MM.1S (cell line): Measurements from ENCODE around the gene CACNG6.

Source experiments
- DNase-seq: peaks from one replicate; pipeline ENCODE4 v3.0.0-alpha.2; 2015
- H2AFZ ChIP-seq: fragments of 300-600 bp; sonication (generic); 2 replicates; pipeline ENCODE4 v1.6.0; 2016; ENCODE audit warnings: antibody characterized with exemption, low read length
- H3F3A ChIP-seq: fragments of 300-600 bp; sonication (generic); 2 replicates; pipeline ENCODE4 v1.6.1; 2016; ENCODE audit warnings: mild to moderate bottlenecking, antibody characterized with exemption, low read length, moderate library complexity, mixed read lengths; ENCODE audit not compliant: insufficient read depth
- H3K27ac ChIP-seq: fragments of 300-600 bp; sonication (generic); 2 replicates; pipeline ENCODE4 v1.5.1; 2016; ENCODE audit warnings: mild to moderate bottlenecking, low read length
- H3K27me3 ChIP-seq: fragments of 300-600 bp; sonication (generic); replicated peaks from 2 replicates; pipeline ENCODE4 v1.6.0; 2016; ENCODE audit warnings: low read length; ENCODE audit not compliant: insufficient read depth
- H3K36me3 ChIP-seq: fragments of 300-600 bp; sonication (generic); replicated peaks from 2 replicates; pipeline ENCODE4 v1.6.1; 2016; ENCODE audit warnings: mild to moderate bottlenecking, low read length, mixed read lengths; ENCODE audit not compliant: insufficient read depth
- H3K4me1 ChIP-seq: fragments of 300-600 bp; sonication (generic); 2 replicates; pipeline ENCODE4 v1.6.1; 2016; ENCODE audit warnings: low read length, mixed read lengths
- H3K4me2 ChIP-seq: fragments of 300-600 bp; sonication (generic); 2 replicates; pipeline ENCODE4 v1.6.0; 2016; ENCODE audit warnings: low read depth, low read length
- H3K4me3 ChIP-seq: fragments of 300-600 bp; sonication (generic); 2 replicates; pipeline ENCODE4 v1.5.1; 2016; ENCODE audit warnings: low read length, mixed read lengths
- H3K79me2 ChIP-seq: fragments of 300-600 bp; sonication (generic); 2 replicates; pipeline ENCODE4 v1.6.1; 2016; ENCODE audit warnings: mixed run types, low read length, mixed read lengths
- H3K9ac ChIP-seq: fragments of 300-600 bp; sonication (generic); 2 replicates; pipeline ENCODE4 v1.6.1; 2016; ENCODE audit warnings: low read length, mixed read lengths
- H3K9me2 ChIP-seq: fragments of 300-600 bp; sonication (generic); replicated peaks from 2 replicates; pipeline ENCODE4 v1.6.1; 2016; ENCODE audit warnings: mild to moderate bottlenecking, low read length, mixed read lengths; ENCODE audit not compliant: insufficient read depth
- H3K9me3 ChIP-seq: fragments of 300-600 bp; sonication (generic); replicated peaks from 2 replicates; pipeline ENCODE4 v1.6.1; 2016; ENCODE audit warnings: mild to moderate bottlenecking, low read length, mixed read lengths; ENCODE audit not compliant: insufficient read depth
- H4K20me1 ChIP-seq: fragments of 300-600 bp; sonication (generic); 2 replicates; pipeline ENCODE4 v1.6.1; 2016; ENCODE audit warnings: mild to moderate bottlenecking, low read length, moderate library complexity, mixed read lengths; ENCODE audit not compliant: insufficient read depth
- EZH2 ChIP-seq: fragments of 300-600 bp; sonication (generic); optimal IDR thresholded peaks from 2 replicates; pipeline ENCODE3; 2017; ENCODE audit warnings: low read depth, mild to moderate bottlenecking, antibody characterized with exemption, low read length, mixed read lengths
- EZH2phosphoT487 ChIP-seq: fragments of 300-600 bp; sonication (generic); IDR thresholded peaks from 2 replicates; pipeline ENCODE4 v1.6.1; 2018; ENCODE audit warnings: antibody characterized with exemption, low read length
- TF ChIP-seq, protein P1 (sequence below): fragments of 300-600 bp; sonication (generic); IDR thresholded peaks from 2 replicates; pipeline ENCODE4 v1.5.1; 2016; ENCODE audit warnings: antibody characterized with exemption, low read length, mixed read lengths

Gene CACNG6

DNA sequence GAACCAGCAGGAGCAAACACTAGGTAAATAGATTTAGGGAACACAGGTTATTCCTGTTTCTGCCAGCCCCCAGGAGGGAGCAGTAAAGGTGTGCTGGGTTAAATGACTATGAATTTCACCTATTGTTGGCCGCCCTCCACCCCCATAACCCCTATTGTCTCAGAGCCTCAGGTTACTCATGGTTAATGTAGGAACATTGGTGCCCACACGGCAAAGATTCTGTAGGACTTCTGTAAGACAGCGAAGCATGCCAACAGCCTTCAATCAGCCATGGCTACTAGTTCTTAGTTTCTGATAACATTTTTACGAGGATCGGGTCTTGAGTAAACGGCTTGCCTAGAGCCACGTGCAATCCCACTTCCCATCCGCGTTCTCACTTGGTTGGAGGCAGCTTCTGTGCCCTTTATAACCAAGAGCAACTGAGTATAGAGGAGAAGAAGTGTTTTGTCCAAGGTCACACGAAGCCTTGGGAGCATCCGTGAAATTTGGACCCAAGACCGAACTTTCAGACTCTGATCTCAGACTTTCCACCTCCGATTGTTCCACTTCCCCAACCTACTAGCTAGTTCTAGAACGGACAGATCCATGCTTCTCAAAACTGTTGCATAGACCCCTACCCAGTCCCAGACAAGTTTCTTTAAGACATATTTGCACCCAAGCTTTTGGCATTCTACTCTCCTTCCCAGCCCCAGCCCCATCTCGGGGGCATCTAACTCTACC, 33.8 kb upstream of the CACNG6 start:
- DNase-seq, result no peak
- H3K27me3 ChIP-seq, result peaks cover 26% of the 10 kb centered on the region
- no peak overlapping the region for H3K4me2 ChIP-seq
- H3K27ac ChIP-seq, result no peak overlapping the region
- H3K9me3 ChIP-seq, result no peaks in the 10 kb centered on the region
- H3K36me3 ChIP-seq, result no peaks in the 10 kb centered on the region
- no peaks in the 10 kb centered on the region for H3K9me2 ChIP-seq
- no peak overlapping the region for H3K4me3 ChIP-seq
- no peaks in the 10 kb centered on the region for H3F3A ChIP-seq
- H3K9ac ChIP-seq, result no peak overlapping the region
- H2AFZ ChIP-seq, result no peak overlapping the region
- TF ChIP-seq EZH2, result no peak
- TF ChIP-seq, protein P1, sequence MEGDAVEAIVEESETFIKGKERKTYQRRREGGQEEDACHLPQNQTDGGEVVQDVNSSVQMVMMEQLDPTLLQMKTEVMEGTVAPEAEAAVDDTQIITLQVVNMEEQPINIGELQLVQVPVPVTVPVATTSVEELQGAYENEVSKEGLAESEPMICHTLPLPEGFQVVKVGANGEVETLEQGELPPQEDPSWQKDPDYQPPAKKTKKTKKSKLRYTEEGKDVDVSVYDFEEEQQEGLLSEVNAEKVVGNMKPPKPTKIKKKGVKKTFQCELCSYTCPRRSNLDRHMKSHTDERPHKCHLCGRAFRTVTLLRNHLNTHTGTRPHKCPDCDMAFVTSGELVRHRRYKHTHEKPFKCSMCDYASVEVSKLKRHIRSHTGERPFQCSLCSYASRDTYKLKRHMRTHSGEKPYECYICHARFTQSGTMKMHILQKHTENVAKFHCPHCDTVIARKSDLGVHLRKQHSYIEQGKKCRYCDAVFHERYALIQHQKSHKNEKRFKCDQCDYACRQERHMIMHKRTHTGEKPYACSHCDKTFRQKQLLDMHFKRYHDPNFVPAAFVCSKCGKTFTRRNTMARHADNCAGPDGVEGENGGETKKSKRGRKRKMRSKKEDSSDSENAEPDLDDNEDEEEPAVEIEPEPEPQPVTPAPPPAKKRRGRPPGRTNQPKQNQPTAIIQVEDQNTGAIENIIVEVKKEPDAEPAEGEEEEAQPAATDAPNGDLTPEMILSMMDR, result no peak
- no peak for TF ChIP-seq EZH2phosphoT487
- H3K4me1 ChIP-seq, result no peaks in the 10 kb centered on the region
- no peaks in the 10 kb centered on the region for H3K79me2 ChIP-seq
- H4K20me1 ChIP-seq, result no peaks in the 10 kb centered on the region

DNA sequence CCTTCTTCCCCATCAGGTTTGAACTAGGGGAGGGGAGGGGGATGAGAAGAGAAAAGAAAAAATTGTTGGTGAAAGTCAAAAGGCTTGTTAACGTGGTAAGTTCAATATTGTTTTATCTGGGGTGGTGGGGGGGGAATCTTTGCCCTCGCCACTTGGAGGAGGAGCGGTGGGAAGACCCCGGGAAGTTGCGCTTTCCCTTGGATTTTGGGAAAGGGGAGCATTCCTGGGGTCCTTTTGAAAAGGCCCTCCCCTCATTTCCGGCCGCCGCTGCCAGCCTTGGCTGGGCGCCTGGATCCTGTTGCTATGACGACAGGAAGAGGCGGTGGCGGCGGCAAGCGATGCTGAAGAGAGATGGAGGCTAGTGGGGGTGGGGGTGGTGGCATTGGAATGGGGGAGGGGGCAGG, 33.3 kb upstream of the CACNG6 start:
- Histone ChIP-seq H4K20me1 (no peaks in the 10 kb centered on the region), H2AFZ (no peak overlapping the region), H3K36me3 (no peaks in the 10 kb centered on the region), H3K4me2 (no peak overlapping the region), H3K4me1 (no peaks in the 10 kb centered on the region), H3K79me2 (no peaks in the 10 kb centered on the region), H3K4me3 (no peak overlapping the region), H3K9me2 (no peaks in the 10 kb centered on the region), H3K27ac (no peak overlapping the region), H3F3A (no peaks in the 10 kb centered on the region), H3K9ac (no peak overlapping the region), H3K27me3 (peaks cover 26% of the 10 kb centered on the region), H3K9me3 (no peaks in the 10 kb centered on the region)
- no peak for DNase-seq
- TF ChIP-seq EZH2 (no peak), EZH2phosphoT487 (no peak)
- TF ChIP-seq, protein P1, result no peak

DNA sequence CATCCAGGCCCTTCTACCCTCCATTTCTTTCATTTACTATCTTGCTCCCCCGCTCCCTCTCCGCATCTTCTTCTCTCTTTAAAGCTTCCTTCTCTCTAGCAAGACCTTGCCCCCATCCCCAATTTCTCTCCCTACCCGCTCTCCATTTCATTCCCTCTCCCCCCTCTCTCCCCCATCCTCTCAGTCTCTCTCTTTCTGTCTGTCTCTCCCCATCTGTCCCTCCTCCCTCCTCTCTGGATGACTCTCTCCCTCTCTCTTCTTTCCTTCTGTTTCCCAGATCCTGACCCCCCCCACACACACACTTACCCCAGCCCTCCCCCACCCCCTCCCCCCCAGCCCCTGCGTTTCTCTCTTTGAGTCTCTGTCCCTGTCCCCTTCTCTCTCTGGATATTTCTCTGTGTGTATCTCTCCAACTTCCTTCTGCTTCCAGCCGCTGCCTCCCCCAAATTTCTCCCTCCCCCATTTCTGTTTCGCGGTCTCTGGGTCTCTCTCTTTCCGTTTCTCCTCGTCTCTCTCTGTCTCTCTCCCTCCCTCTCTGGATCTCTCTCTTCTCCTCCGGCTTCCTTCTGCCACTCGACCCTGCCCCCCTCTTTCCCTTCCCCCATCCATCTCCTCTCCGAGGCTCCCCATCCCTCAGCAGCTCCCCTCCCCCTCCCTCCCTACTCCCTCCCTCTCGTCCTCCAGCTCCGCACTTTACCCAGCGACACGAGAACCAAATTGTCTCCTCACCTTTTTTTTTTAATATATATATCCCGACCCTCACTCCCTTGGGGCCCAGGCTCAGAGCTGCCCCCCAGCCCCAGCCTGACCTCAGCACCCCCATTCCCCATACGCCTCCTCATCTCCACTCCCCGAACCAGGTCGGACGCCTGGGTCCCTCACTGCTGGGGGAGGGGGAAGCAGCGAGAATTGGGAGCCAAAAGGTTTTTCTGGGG, 32.3 kb upstream of the CACNG6 start:
- Histone ChIP-seq H3K4me1 (no peaks in the 10 kb centered on the region), H3K9me2 (no peaks in the 10 kb centered on the region), H3K4me3 (no peak overlapping the region), H3K36me3 (no peaks in the 10 kb centered on the region), H3F3A (no peaks in the 10 kb centered on the region), H3K27ac (no peak overlapping the region), H4K20me1 (no peaks in the 10 kb centered on the region), H3K9me3 (no peaks in the 10 kb centered on the region), H3K79me2 (no peaks in the 10 kb centered on the region), H3K27me3 (peaks cover 24% of the 10 kb centered on the region), H3K9ac (no peak overlapping the region), H2AFZ (no peak overlapping the region), H3K4me2 (no peak overlapping the region)
- TF ChIP-seq, protein P1, result no peak
- TF ChIP-seq EZH2, result no peak
- no peak for TF ChIP-seq EZH2phosphoT487
- DNase-seq, result no peak
